ENCODE data around the gene TSPEAR.

GRCh38 chr21:44695641-44696040 is 15.7 kb downstream of the TSPEAR start:
- TF ChIP-seq POLR2A (IDR thresholded peaks at IDR 0.05) = no peak
- no peak for TF ChIP-seq POLR2AphosphoS5 (IDR thresholded peaks at IDR 0.05)

All from prostate gland (tissue), 1 donor.